HEK293 (cell line): Measurements from ENCODE around the gene SUPV3L1.

Experiments used
- CTCF ChIP-seq: fragments of 450-650 bp; formaldehyde crosslinking; IDR thresholded peaks from 2 replicates; pipeline ENCODE4 v1.5.1; 2016; ENCODE audit warnings: missing biosample characterization, missing genetic modification characterization
- ZBTB49 ChIP-seq: fragments of 450-650 bp; formaldehyde crosslinking; IDR thresholded peaks from 2 replicates; pipeline ENCODE4 v1.5.1; 2016; ENCODE audit warnings: missing biosample characterization, missing genetic modification characterization, low read depth
- ZNF274 ChIP-seq, 2 experiments: fragments of 200-500 bp in 1 of 2; fragments of 450-650 bp in 1 of 2; sonication (Bioruptor generic) in 1 of 2; formaldehyde crosslinking in 1 of 2; IDR thresholded peaks; 2 replicates each; pipeline versions ENCODE4 v1.5.1 to v1.6.1; 2014 to 2016; ENCODE audit warnings: borderline replicate concordance in 1 of 2, inconsistent platforms in 1 of 2, low read length in 1 of 2, missing biosample characterization in 1 of 2, missing genetic modification characterization in 1 of 2

GRCh38 chr10:69179743-69180524, at the start of gene SUPV3L1:
- no peak for TF ChIP-seq ZNF274 (IDR thresholded peaks at IDR 0.05; ENCODE audit: low read length)
- no peak for TF ChIP-seq ZNF274 (tag by site-specific recombination; IDR thresholded peaks at IDR 0.05; ENCODE audit: borderline replicate concordance)
- no peak for TF ChIP-seq CTCF (tag by site-specific recombination)
- TF ChIP-seq ZBTB49 = no peak
